Activated T-cell treated with anti-CD3 and anti-CD28 coated beads, Interleukin-2, amount 50 U/mL, for 4 hours (primary cell): ENCODE measurements around the gene RRAGD. TPM values are rescaled to one million over a fixed set of nuclear protein-coding genes. Genes with fewer than 3 reads are reported as not detected.

Experiments
- ATAC-seq, 2 donors: fragments of 200-7000 bp; cut with Tn5 transposase; one replicate each; pipeline ENCODE4 v1.10.0; 2021
- DNase-seq: peaks from one replicate; pipeline ENCODE4 v3.0.0-alpha.2; 2020
- H3K27me3 Mint-ChIP-seq: one replicate; pipeline ENCODE4 v1.8.0; 2021; ENCODE audit warnings: low read depth, mixed read lengths
- H3K36me3 Mint-ChIP-seq: one replicate; pipeline ENCODE4 v1.8.0; 2022; ENCODE audit warnings: mixed read lengths; ENCODE audit not compliant: insufficient read depth
- H3K4me1 Mint-ChIP-seq: one replicate; pipeline ENCODE4 v1.8.0; 2021; ENCODE audit warnings: low read depth, mixed read lengths
- H3K4me3 Mint-ChIP-seq: one replicate; pipeline ENCODE4 v1.8.0; 2021; ENCODE audit warnings: mild to moderate bottlenecking, moderate library complexity, mixed read lengths
- H3K9me3 Mint-ChIP-seq: one replicate; pipeline ENCODE4 v1.8.0; 2021; ENCODE audit warnings: mixed read lengths
- total RNA-seq, 3 donors: library from RNA; stranded (reverse); gene quantifications; one replicate each; pipeline ENCODE4 v1.2.1, GENCODE V29; 2021

Gene RRAGD
- total RNA-seq, 3 donors from 2014 or later = 7.3 to 11.9 (median 10.2) TPM

- DNase-seq (peak; percentile 16), ATAC-seq (peak; percentile 17 to 27)
- Mint-ChIP-seq H3K4me1 (peaks cover 23% of the 10 kb centered on the region), H3K4me3 (peak overlapping the region; percentile 85), H3K27me3 (peaks cover 2% of the 10 kb centered on the region), H3K36me3 (no peaks in the 10 kb centered on the region), H3K9me3 (no peaks in the 10 kb centered on the region)
Measured at GRCh38 chr6:89433252-89434149, 21.4 kb upstream of the RRAGD start.

GRCh38 chr6:89432875-89433251, 20.8 kb upstream of the RRAGD start, which contains the start of gene ANKRD6:
TSS of gene ANKRD6 (plus strand) at chr6:89433152. CDS start at chr6:89566977, 133,825 bp downstream.
- Mint-ChIP-seq H3K36me3 (no peaks in the 10 kb centered on the region), H3K9me3 (no peaks in the 10 kb centered on the region), H3K4me3 (peak within 1 kb of the TSS; percentile 85), H3K27me3 (peaks cover 6% of the 10 kb centered on the region), H3K4me1 (peaks cover 23% of the 10 kb centered on the region)
- DNase-seq (peak; percentile 85), ATAC-seq (peak; percentile 96 to 99)

GRCh38 chr6:89430201-89430962, 18.3 kb upstream of the RRAGD start:
- Mint-ChIP-seq H3K27me3 (peaks cover 14% of the 10 kb centered on the region), H3K36me3 (no peaks in the 10 kb centered on the region), H3K4me1 (peaks cover 20% of the 10 kb centered on the region), H3K9me3 (no peaks in the 10 kb centered on the region), H3K4me3 (no peak overlapping the region)
- ATAC-seq (no peak), DNase-seq (no peak)

- peaks cover 28% of the 10 kb centered on the region for H3K27me3 Mint-ChIP-seq
- no peak overlapping the region for H3K4me3 Mint-ChIP-seq
- DNase-seq (no peak), ATAC-seq (no peak)
- H3K4me1 Mint-ChIP-seq = peaks cover 12% of the 10 kb centered on the region
- no peaks in the 10 kb centered on the region for H3K36me3 Mint-ChIP-seq
- H3K9me3 Mint-ChIP-seq = no peaks in the 10 kb centered on the region
Measured at GRCh38 chr6:89416796-89417195, 4.7 kb upstream of the RRAGD start.

- ATAC-seq = no peak
- Mint-ChIP-seq H3K4me1 (peaks cover 21% of the 10 kb centered on the region), H3K27me3 (peaks cover 28% of the 10 kb centered on the region), H3K4me3 (no peak overlapping the region), H3K9me3 (no peaks in the 10 kb centered on the region), H3K36me3 (no peaks in the 10 kb centered on the region)
- DNase-seq = no peak
Measured at GRCh38 chr6:89415185-89415584, 3.1 kb upstream of the RRAGD start.

GRCh38 chr6:89414215-89414614, 2.1 kb upstream of the RRAGD start:
- no peak for ATAC-seq
- Mint-ChIP-seq H3K27me3 (peaks cover 25% of the 10 kb centered on the region), H3K4me3 (no peak overlapping the region), H3K36me3 (no peaks in the 10 kb centered on the region), H3K4me1 (peaks cover 21% of the 10 kb centered on the region), H3K9me3 (no peaks in the 10 kb centered on the region)
- no peak for DNase-seq

GRCh38 chr6:89413006-89413400, 930 bp upstream of the RRAGD start:
- DNase-seq = no peak
- H3K36me3 Mint-ChIP-seq = no peaks in the 10 kb centered on the region
- H3K9me3 Mint-ChIP-seq = no peaks in the 10 kb centered on the region
- H3K27me3 Mint-ChIP-seq = peaks cover 25% of the 10 kb centered on the region
- no peak for ATAC-seq
- H3K4me3 Mint-ChIP-seq = peak overlapping the region; percentile 89
- peaks cover 21% of the 10 kb centered on the region for H3K4me1 Mint-ChIP-seq

GRCh38 chr6:89411145-89412070, 665 bp downstream of the RRAGD start:
- peak; percentile 11 for DNase-seq
- ATAC-seq = peak; percentile 61
- Mint-ChIP-seq H3K4me3 (peak overlapping the region; percentile 79), H3K27me3 (peaks cover 17% of the 10 kb centered on the region), H3K36me3 (no peaks in the 10 kb centered on the region), H3K9me3 (no peaks in the 10 kb centered on the region), H3K4me1 (peaks cover 21% of the 10 kb centered on the region)

- H3K36me3 Mint-ChIP-seq = no peaks in the 10 kb centered on the region
- no peaks in the 10 kb centered on the region for H3K9me3 Mint-ChIP-seq
- H3K4me1 Mint-ChIP-seq = peaks cover 21% of the 10 kb centered on the region
- peak overlapping the region; percentile 79 for H3K4me3 Mint-ChIP-seq
- H3K27me3 Mint-ChIP-seq = peaks cover 17% of the 10 kb centered on the region
- DNase-seq (no peak), ATAC-seq (no peak)
Measured at GRCh38 chr6:89410788-89411144, 1.3 kb downstream of the RRAGD start.

GRCh38 chr6:89410231-89410761, 1.8 kb downstream of the RRAGD start:
- Mint-ChIP-seq H3K4me1 (peaks cover 21% of the 10 kb centered on the region), H3K36me3 (no peaks in the 10 kb centered on the region), H3K4me3 (peak overlapping the region; percentile 79), H3K27me3 (peaks cover 14% of the 10 kb centered on the region), H3K9me3 (no peaks in the 10 kb centered on the region)
- ATAC-seq (no peak), DNase-seq (no peak)

- no peak for DNase-seq
- Mint-ChIP-seq H3K4me3 (no peak overlapping the region), H3K27me3 (peaks cover 12% of the 10 kb centered on the region), H3K4me1 (peaks cover 21% of the 10 kb centered on the region), H3K9me3 (no peaks in the 10 kb centered on the region), H3K36me3 (no peaks in the 10 kb centered on the region)
- ATAC-seq = no peak
Measured at GRCh38 chr6:89409461-89410035, 2.5 kb downstream of the RRAGD start.

GRCh38 chr6:89406141-89406540, 5.9 kb downstream of the RRAGD start:
- Mint-ChIP-seq H3K4me3 (no peak overlapping the region), H3K9me3 (no peaks in the 10 kb centered on the region), H3K4me1 (peaks cover 9% of the 10 kb centered on the region), H3K27me3 (no peaks in the 10 kb centered on the region), H3K36me3 (no peaks in the 10 kb centered on the region)
- DNase-seq = no peak
- no peak for ATAC-seq

GRCh38 chr6:89404512-89404911, 7.6 kb downstream of the RRAGD start:
- no peak for DNase-seq
- Mint-ChIP-seq H3K36me3 (no peaks in the 10 kb centered on the region), H3K27me3 (no peaks in the 10 kb centered on the region), H3K4me3 (no peak overlapping the region), H3K4me1 (no peaks in the 10 kb centered on the region), H3K9me3 (no peaks in the 10 kb centered on the region)
- no peak for ATAC-seq
